ENCODE measurements around the gene SPRYD3.
"Not testable (repeated sequence)": the region's sequence is repeated elsewhere in the genome, so short reads cannot be mapped to it uniquely, and the experiment has no call there.

The SPRYD3 gene

DNA sequence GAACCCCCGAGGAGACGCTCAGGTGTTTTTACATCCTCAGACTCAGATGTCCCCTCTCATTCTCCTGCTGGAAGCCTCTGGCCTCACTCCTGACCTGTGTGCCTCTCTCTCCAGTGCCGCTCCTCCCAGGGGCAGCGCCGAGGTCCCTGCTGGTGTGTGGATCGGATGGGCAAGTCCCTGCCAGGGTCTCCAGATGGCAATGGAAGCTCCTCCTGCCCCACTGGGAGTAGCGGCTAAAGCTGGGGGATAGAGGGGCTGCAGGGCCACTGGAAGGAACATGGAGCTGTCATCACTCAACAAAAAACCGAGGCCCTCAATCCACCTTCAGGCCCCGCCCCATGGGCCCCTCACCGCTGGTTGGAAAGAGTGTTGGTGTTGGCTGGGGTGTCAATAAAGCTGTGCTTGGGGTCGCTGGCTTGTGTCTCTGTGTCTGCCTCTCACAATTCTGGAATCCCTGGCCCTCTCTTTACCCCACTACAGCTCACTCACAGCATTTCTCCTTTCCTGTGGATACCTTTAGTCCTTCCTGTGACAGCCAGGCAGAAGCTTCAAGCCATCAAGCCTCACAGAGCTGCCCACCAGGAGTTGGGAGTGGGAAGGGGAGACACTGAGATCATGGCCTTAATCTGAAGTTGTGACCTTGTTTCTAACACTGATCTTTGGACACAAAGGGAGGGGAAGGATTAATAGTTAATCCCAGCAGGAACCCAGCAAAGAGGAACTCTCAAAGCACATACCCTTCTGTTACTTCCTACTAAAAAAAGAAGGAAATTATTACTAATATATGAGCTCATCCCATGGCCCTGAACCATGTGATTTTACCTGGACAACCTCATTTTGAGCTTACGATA is 23.0 kb upstream of the SPRYD3 start:
- no peak for DNase-seq

DNA sequence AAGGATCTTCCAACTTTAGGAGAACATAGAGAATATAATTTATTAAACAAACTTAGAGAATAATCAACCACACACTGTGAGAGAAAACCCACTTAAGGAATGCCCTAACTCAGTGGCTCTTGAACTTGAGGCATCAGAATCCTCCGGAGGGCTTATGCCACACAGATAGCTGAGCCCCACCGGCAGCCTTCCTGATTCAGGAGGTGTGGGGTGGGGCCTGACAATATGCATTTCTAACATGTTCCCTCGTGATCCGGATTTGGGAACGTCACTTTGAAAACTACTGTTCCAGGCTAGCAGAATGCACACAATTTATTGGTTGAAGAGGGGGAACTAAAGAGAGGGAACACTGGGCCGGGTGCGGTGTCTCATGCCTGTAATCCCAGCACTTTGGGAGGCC is 22.1 kb upstream of the SPRYD3 start:
- DNase-seq: no peak

DNA sequence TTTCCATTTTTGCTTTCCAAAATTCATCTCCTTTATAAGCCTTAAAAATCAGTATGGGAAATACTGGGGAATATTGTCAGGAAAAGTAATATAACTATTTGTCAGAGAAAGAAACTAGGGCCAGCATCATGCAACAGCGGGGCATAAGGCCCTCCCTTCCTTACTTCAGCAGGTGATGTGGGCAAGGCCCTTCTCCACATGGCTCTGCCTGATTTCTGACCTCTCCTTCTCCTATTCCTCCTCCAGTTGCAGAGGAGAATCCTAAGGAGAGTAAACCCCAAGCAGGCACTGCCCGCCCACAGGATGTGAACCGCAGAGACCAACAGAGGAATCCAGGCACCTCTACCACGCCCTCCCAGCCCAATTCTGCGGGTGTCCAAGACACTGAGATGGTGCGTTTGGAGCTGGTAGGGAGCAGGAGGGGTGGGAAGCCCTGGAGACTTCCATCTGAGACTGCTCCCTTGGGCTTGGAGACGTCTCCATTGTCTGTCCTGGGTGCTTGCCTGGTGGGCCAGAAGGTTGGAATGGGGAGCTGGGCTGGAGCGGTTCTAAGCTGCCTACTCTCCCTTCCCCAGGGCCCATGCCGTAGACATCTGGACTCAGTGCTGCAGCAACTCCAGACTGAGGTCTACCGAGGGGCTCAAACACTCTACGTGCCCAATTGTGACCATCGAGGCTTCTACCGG is 21.4 kb upstream of the SPRYD3 start:
- DNase-seq: no peak

DNA sequence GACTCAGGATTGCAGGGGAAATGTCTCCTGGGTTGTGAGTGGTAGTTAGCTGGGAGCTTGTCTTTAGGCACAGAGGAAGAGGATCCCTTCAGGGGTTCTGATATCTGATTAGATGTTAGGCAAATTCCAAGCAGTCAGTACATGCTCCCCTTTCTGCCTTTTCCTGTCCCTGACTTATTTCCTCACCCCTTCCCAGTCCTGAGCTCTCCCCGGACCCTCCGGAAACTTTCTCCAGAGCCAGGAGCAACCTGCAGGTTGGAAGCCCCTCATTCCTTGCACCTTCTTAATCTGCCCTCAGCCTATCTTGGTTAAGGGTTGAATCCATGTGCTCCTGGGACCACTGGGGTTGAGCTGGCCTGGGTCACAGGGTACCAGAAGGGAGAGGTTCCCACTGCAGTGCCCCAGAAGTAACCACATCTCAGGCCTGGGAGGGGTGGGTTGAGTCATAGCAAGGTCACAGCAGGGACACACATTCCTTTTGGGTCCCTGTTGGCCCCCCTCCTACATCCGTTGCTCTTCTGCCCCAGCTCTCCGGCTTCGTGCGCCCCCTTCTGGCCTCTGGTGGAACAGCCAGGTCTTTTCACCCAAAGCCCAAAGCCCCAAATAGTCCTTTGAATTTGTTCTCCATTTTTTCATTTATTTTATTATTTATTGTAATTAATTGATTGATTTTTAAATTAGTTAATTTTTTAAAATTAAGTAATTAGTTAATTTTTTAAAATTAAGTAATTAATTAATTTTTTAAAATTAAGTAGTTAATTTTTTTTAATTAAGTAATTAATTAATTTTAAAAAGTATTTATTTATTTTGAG is 20.1 kb upstream of the SPRYD3 start:
- no peak for DNase-seq

DNA sequence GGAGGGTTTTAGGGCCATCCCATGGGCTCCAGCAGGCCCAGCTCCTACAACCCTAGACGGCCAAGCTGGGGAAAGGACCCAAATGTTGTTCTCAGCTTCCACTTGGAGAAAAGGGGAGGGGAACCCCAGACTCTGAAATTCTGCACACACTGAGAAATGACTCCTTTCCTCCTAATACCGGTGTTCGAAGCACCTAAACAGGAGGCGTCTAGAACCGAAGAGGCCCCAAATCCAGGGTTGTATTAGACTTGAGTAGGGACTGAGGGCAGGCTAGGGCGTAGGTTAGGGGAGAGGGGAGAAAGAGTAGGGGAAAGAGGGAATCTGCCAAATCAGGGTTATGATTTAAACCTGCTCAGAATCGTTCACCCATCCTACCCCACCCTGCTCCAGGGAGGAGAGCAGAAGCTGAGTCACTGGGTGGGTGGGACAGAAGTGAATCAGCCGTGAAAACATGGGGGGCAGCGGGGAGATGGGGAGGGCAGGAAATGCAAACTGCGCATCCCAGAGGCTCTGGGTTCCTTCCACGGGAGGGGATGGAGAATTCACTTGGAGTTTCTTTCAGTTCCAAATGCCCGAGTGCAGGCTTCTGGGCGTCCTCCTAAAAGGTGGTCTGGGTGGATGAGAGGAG is 19.3 kb upstream of the SPRYD3 start:
- DNase-seq: no peak

DNA sequence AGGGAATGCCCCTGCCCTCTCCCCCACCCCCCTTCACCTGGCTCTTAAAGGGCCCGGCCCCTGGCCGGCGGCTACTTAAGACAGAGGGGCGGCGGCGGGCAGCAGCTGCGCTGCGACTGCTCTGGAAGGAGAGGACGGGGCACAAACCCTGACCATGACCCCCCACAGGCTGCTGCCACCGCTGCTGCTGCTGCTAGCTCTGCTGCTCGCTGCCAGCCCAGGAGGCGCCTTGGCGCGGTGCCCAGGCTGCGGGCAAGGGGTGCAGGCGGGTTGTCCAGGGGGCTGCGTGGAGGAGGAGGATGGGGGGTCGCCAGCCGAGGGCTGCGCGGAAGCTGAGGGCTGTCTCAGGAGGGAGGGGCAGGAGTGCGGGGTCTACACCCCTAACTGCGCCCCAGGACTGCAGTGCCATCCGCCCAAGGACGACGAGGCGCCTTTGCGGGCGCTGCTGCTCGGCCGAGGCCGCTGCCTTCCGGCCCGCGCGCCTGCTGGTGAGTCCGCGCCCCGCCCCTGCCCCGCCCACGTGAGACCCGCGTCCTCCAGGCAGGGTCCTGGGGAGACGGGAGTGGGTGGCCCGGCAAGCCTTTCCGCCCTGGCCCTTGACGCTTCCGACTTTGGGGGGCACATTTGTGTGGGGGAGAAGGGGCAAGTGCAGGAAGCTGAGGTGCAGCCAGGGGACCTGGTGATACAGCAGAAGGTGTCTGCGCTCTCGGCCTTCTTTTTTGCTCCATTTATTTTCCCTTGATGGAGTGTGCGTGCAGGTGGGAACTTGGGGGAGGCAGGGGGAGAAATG is 18.6 kb upstream of the SPRYD3 start, which contains the start of gene IGFBP6:
Gene IGFBP6 (plus strand): TSS at position 104 of the 790 bp plus-strand sequence. CDS start 51 bp downstream, at position 155.
- peak; percentile 45 for DNase-seq

DNA sequence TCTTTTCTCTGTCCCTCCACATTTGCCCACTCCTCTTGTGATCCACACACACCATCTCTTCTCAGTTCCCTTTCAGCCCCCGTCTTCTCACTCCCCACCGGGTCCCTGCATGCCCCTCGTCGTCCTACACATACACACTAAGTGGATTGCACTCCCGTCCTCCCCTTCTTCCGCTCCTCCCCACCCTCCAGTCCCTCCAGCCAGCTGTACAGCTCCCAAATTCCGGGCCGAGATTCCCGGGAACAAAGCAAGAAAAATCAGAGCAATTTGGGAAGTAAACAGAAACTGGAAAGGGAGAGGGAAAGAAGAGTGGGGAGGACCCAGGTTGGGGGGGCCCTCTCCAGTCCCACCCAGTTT is 18.0 kb upstream of the SPRYD3 start:
- no peak for DNase-seq

DNA sequence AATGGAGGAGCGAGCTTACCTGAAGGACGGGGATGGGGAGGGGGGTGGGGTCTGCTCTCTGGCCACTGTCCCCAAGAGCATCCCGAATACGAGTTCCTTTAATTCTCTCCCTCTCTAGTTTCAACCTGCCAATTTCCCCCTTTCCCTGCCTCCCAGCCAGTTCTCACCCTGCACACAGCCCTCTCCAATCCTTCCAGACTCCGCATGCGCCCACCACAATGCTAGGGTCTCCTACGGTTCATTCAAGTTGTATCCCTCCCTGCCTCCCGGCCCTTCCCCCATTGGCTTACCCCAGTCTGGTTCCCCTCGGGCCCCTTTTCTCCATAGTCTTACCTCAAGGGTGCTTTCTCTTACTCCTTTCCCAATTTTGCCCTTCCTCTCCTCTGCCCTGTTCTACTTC is 17.6 kb upstream of the SPRYD3 start:
- no peak for DNase-seq

DNA sequence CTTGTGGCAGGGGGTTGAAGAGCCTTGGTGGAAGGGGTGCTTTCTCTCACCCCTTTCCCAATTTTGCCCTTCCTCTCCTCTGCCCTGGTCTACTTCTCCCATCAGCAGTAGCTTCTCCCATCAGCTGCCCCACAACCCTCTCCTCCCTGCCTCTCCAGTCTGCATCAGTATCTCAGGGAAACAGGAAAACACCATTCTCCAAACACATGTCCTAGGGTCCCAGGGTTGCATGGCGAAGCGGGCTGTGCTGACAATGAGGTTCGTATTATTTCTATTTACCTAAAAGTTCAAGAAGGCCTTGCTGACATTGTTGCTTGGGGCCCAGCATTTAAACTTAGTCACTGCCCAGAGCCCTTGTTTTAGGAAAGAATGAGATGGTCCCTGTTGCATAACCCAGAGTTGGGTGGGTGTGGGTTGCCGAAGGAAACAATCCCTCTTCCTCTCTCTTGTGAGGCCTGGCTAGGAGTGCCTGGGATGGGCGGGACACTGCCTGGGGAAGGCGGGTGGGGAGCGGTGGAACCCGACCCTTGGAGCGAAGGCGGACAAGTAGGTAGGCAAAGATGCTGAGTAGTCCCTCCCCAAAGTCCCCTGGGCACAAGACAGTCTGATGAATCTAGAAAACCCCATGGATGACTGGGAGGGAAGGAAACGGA is 17.0 kb upstream of the SPRYD3 start:
- DNase-seq: no peak

DNA sequence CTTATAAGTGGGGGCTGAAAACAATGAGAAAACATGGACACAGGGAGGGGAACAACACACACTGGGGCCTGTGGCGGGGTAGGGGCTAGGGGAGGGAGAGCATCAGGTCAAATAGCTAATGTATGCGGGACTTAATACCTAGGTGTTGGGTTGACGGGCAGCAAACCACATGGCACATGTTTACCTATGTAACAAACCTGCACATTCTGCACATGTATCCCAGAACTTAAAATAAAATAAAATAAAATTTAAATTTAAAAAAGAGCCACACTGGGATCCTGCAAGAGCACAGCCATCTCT is 16.4 kb upstream of the SPRYD3 start:
- DNase-seq: not testable (repeated sequence)

DNA sequence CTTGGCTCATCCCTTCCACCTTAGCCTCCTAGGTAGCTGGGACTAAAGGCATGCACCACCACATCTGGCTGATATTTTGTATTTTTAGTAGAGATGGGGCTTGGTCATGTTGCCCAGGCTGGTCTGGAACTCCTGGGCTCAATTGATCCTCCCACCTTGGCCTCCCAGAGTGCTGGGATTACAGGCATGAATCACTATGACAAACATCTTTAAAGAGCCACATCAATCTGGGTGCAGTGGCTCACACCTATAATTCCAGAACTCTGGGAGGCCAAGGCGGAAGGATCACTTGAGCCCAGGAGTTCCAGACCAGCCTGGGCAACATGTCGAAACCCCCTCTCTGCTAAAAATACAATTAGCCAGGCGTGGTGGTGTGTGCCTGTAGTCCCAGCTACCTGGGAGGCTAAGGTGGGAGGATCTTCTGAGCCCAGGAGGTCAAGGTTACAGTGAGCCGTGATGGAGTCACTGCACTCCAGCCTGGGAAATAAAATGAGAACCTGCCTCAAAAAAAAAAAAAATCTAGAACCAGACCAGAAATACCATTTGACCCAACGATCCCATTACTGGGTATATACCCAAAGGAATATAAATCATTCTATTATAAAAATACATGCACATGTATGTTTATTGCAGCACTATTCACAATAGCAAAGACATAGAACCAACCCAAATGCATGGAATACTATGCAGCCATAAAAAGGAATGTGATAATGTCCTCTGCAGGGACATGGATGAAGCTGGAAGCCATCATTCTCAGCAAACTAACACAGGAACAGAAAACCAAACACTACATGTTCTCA is 15.8 kb upstream of the SPRYD3 start:
- not testable (repeated sequence) for DNase-seq

DNA sequence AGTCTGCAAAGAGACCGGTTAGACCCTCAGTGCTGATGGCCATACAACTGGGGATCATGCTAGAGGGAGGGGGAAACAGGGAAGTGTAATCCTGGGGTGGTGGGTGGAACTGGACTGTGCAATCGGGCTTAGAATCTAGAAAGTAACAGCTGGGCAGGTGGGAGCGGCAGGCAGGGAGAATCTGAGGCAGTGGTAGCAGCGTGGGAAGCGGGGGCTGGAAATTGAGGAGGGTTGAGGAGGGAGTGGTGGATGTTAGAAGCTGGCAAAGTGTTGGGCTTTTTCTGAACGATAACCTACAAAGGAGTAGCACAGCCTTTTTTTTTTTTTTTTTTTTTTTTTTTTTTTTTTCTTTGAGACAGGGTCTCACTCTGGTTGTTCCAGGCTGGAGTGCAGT is 15.2 kb upstream of the SPRYD3 start:
- DNase-seq: no peak

DNA sequence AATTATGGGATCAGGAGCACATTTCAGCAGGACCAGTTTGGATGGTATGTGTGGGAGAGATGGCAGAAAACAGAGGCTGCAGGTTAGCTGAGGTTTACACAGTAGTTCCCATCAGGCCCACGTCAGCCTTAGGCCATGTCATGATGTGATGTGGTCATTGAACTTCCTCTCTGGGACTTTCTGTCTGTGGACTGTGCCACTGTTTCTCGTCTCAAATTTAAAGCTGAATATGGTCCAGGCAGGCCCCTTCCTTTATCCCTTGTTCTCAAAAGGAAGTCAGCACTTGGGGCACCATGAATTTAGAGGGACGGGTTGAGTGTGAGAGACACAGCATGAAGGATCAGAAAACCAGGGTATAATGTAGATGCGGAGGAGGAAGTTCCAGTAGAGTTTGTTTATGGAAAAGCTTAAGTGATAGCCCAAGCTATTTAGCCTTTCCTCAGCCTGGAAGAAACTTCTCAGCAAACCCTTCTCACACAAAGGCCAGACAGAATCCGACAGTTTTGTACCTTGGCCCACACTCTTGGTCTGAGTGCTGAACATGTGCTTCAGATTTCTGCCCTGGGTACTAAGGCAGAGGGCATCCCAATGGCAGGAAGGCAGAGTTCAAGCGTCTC is 14.7 kb upstream of the SPRYD3 start:
- no peak for DNase-seq

DNA sequence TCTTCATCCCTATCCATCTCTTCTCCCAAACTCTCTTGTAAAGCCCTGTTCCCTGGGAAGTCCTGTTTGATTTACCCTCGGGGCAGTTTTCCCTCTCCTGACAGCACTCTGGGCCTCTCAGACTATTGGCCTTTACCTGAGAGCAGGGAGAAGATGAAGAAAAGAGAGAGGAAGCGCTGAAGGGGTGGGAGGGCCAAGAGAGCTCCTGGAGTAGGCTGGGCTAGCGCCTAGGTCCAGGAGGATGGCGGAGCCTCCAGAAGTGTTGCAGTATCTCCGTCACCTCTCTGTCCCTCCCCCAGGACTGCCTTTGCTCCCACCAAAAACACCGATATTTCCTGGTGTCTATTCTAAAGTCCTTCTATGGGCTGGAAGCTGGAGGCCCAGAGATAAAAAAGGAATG is 12.6 kb upstream of the SPRYD3 start:
- no peak for DNase-seq

DNA sequence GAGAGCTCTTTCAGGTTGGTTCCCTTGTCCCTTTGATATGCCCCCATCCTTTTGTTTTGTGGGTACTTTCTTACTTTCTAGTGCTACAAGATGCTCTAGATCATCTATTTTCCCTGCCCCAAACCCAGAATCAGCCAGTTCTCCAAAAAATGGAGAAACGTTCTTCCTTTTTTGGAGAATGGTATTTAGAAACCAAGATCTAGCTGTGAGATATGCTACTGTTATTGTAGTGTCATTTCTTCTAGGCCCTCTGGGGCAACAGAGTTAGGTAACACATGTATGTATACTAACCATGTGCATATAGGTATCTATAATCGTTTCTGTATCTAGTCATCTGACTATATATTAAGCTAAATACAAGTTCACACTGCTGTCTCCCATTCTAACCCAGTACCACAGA is 11.4 kb upstream of the SPRYD3 start:
- no peak for DNase-seq

DNA sequence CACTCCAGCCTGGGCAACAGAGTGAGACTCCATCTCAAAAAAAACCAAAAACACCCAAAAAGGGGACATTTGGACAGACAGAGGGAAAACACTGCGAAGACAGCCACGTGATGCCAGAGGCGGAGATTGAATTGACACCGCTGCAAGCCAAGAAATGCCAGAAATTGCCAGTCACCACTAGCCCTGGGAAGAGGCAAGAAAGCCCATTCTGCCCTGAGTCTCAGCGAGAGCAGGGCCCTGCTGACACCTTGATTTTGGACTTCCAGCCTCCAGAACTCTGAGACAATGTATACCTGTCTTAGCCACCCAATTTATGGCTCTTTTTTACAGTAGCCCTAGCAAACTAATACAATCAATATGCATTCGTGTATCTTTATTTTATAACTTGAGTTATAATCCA is 10.9 kb upstream of the SPRYD3 start:
- no peak for DNase-seq

DNA sequence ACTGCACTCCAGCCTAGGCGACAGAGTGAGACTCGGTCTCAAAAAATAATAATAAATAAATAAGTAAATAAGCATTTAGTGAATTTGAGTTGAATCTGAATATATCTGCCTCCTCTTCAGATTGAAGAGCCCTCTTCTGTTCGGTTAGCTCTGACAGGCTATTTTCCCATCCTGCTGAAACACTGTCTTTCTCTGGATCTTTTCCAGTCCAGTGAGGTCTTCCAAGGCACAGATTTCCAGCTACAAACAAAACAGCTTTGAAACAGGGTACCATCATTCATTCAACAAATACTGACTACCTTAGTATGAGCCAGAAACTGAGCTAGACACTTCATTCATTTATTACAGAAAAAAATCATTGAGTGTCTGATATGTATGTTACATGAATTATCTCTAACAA is 7.2 kb upstream of the SPRYD3 start:
- DNase-seq: no peak

DNA sequence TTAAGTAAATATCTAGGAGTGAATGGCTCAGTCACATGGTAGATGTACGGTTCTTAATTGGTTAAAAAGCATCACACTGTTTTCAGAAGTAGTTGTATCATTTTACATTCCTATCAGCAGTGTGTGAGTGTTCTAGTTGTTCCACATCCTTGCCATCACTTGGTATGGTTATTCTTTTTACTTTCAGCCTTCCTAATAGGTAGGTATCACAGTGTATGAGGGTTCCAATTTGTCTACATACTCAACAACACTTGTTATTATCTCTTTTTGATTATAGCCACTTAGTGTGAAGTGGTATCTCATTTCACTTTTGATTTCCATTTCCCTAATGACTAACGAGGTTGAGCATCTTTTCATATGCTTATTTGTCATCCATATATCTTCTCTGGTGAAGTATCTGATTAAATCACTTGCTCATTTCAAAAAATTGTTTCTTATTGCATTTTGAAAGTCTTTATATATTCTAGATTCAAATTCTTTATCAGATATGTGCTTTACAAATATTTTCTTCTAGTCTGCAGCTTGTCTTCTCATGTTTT is 3.5 kb upstream of the SPRYD3 start:
- no peak for DNase-seq

DNA sequence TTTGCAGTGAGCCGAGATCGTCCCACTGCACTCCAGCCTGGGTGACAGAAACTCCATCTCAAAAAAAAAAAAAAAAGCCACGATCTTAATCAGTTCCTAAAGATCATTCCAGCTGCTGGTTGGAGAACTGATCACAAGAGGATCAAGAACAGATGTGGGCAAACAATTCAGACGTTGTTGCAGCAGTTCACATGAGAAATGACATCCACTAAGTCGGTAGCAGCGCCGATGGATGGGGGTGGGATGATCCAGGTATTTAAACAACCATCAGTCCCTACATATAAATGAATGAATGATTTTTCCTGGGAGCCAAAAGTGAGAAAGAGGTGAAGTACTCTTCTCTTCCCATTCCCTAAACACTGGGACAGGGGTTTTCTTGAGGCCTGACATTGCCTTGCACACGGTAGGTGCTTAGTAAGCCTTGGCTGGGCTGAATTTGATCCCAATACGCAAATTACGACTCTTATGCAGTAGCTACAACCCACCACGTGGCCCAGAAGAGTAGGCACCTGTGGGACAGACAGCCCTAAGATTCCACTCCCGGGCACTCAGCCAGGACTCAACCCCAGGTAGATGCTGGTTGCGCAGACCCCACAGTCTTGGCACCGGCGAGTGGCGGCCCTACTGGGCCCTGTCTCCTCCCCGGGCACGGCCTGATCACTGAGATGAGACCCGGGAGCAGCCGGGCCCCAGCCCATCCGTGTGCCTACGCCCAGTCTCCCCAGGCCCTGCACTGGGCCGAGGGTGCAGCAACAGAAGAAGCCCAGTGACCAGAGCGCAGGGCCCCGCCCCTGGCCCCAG is 565 bp downstream of the SPRYD3 start:
- DNase-seq: no peak

Data from activated gamma-delta T cell (primary cell).